ENCODE results near the gene TMEM209. TPM values are rescaled to one million over a fixed set of nuclear protein-coding genes. Genes with fewer than 3 reads are reported as not detected.
"Not testable (repeated sequence)": the region's sequence is repeated elsewhere in the genome, so short reads cannot be mapped to it uniquely, and the experiment has no call there.

TMEM209 gene
- total RNA-seq, 2 experiments from 2014 or later: 40.2 to 43.4 TPM

GRCh38 chr7:130127404-130127803, 77.8 kb downstream of the TMEM209 start:
- ATAC-seq (no peak), DNase-seq (no peak)
- Mint-ChIP-seq H3K4me3 (no peak overlapping the region), H3K4me1 (ENCODE audit: low read depth) (no peaks in the 10 kb centered on the region), H3K27me3 (ENCODE audit: low read depth) (no peaks in the 10 kb centered on the region), H3K27ac (no peak overlapping the region), H3K36me3 (ENCODE audit: low read depth) (peaks cover 39% of the 10 kb centered on the region), H3K9me3 (ENCODE audit: insufficient read depth) (no peaks in the 10 kb centered on the region)
- ChIA-PET CTCF (interaction anchor here (1.3 to 1.4 kb wide), 2 partner anchors 10 to 56 kb away, joined by 3 read pairs; no protein-coding TSS in a partner anchor), POLR2A (no interaction called here)

- H3K27ac Mint-ChIP-seq; DNase-seq; POLR2A ChIA-PET; H3K9me3 Mint-ChIP-seq (ENCODE audit: insufficient read depth); H3K27me3 Mint-ChIP-seq (ENCODE audit: low read depth); H3K4me1 Mint-ChIP-seq (ENCODE audit: low read depth); ATAC-seq; H3K4me3 Mint-ChIP-seq: not testable (repeated sequence)
- CTCF ChIA-PET: interaction anchor here (1.4 kb wide), 1 partner anchor 9 kb away, joined by 3 read pairs; no protein-coding TSS in a partner anchor
- peaks cover 45% of the 10 kb centered on the region for H3K36me3 Mint-ChIP-seq (ENCODE audit: low read depth)
These were observed 78.4 kb downstream of the TMEM209 start for GRCh38 chr7:130126840-130127239.

- POLR2A ChIA-PET: no interaction called here
- CTCF ChIA-PET: no interaction called here
- peaks cover 41% of the 10 kb centered on the region for H3K36me3 Mint-ChIP-seq (ENCODE audit: low read depth)
These were observed 80.5 kb downstream of the TMEM209 start for GRCh38 chr7:130124711-130125110.

GRCh38 chr7:130123501-130123900, 81.7 kb downstream of the TMEM209 start:
- ChIA-PET CTCF (interaction anchor here (1.0 kb wide), 1 partner anchor 8 kb away, joined by 3 read pairs; no protein-coding TSS in a partner anchor), POLR2A (no interaction called here)
- H3K36me3 Mint-ChIP-seq (ENCODE audit: low read depth): peaks cover 36% of the 10 kb centered on the region
- H3K4me3 Mint-ChIP-seq: no peak overlapping the region
- DNase-seq (no peak), ATAC-seq (no peak)
- no peaks in the 10 kb centered on the region for H3K9me3 Mint-ChIP-seq (ENCODE audit: insufficient read depth)
- H3K27ac Mint-ChIP-seq: no peak overlapping the region
- H3K27me3 Mint-ChIP-seq (ENCODE audit: low read depth): no peaks in the 10 kb centered on the region
- no peaks in the 10 kb centered on the region for H3K4me1 Mint-ChIP-seq (ENCODE audit: low read depth)

More at GRCh38 chr7:130124711-130125110, 80.5 kb downstream of the TMEM209 start:
- ATAC-seq: no peak
- H3K27me3 Mint-ChIP-seq (ENCODE audit: low read depth): no peaks in the 10 kb centered on the region
- no peaks in the 10 kb centered on the region for H3K4me1 Mint-ChIP-seq (ENCODE audit: low read depth)
- H3K9me3 Mint-ChIP-seq (ENCODE audit: insufficient read depth): no peaks in the 10 kb centered on the region
- no peak overlapping the region for H3K27ac Mint-ChIP-seq
- no peak overlapping the region for H3K4me3 Mint-ChIP-seq
- DNase-seq: no peak

GRCh38 chr7:130118801-130119200, 86.4 kb downstream of the TMEM209 start:
- H3K36me3 Mint-ChIP-seq (ENCODE audit: low read depth): peaks cover 26% of the 10 kb centered on the region
- H3K4me3 Mint-ChIP-seq: no peak overlapping the region
- no peak overlapping the region for H3K27ac Mint-ChIP-seq
- no peaks in the 10 kb centered on the region for H3K27me3 Mint-ChIP-seq (ENCODE audit: low read depth)
- DNase-seq (no peak), ATAC-seq (no peak)
- CTCF ChIA-PET: no interaction called here
- no peaks in the 10 kb centered on the region for H3K4me1 Mint-ChIP-seq (ENCODE audit: low read depth)
- H3K9me3 Mint-ChIP-seq (ENCODE audit: insufficient read depth): no peaks in the 10 kb centered on the region
- POLR2A ChIA-PET: no interaction called here

- ChIA-PET POLR2A (no interaction called here), CTCF (interaction anchor here (1.1 kb wide), 1 partner anchor 9 kb away, joined by 3 read pairs; no protein-coding TSS in a partner anchor)
- Mint-ChIP-seq H3K27me3 (ENCODE audit: low read depth) (no peaks in the 10 kb centered on the region), H3K27ac (no peak overlapping the region), H3K36me3 (ENCODE audit: low read depth) (peaks cover 21% of the 10 kb centered on the region), H3K4me1 (ENCODE audit: low read depth) (no peaks in the 10 kb centered on the region), H3K4me3 (no peak overlapping the region), H3K9me3 (ENCODE audit: insufficient read depth) (no peaks in the 10 kb centered on the region)
- no peak for ATAC-seq
- no peak for DNase-seq
These were observed 86.9 kb downstream of the TMEM209 start for GRCh38 chr7:130118294-130118693.

GRCh38 chr7:130114776-130115175, 90.4 kb downstream of the TMEM209 start:
- Mint-ChIP-seq H3K4me1 (ENCODE audit: low read depth) (no peaks in the 10 kb centered on the region), H3K36me3 (ENCODE audit: low read depth) (peaks cover 4% of the 10 kb centered on the region), H3K27me3 (ENCODE audit: low read depth) (no peaks in the 10 kb centered on the region), H3K27ac (no peak overlapping the region), H3K4me3 (no peak overlapping the region), H3K9me3 (ENCODE audit: insufficient read depth) (no peaks in the 10 kb centered on the region)
- DNase-seq (no peak), ATAC-seq (no peak)
- POLR2A ChIA-PET: no interaction called here
- CTCF ChIA-PET: no interaction called here

Other genes with a start within 250 kb of the TMEM209 start
- gene ZC3HC1, start 154.0 kb downstream of the TMEM209 start, total RNA-seq: 10 to 100 TPM; 18.4 to 18.5 TPM
- 10 to 100 TPM; 15.7 to 18.1 TPM for gene KLHDC10, start 134.9 kb downstream of the TMEM209 start, total RNA-seq
- gene SSMEM1, start 2.5 kb upstream of the TMEM209 start, total RNA-seq: not detected
- gene CPA2, start 61.5 kb upstream of the TMEM209 start, total RNA-seq: not detected
- not detected for gene CPA4, start 87.8 kb upstream of the TMEM209 start, total RNA-seq
- gene CPA5, start 139.4 kb upstream of the TMEM209 start, total RNA-seq: under 1 TPM in 1 of 2 experiments, not detected in 1; 0.31 TPM
- gene CPA1, start 175.1 kb upstream of the TMEM209 start, total RNA-seq: not detected
- gene CEP41, start 235.6 kb upstream of the TMEM209 start, total RNA-seq: 10 to 100 TPM; 27.6 to 31.1 TPM

Data from activated CD8-positive, alpha-beta T cell treated with anti-CD3 and anti-CD28 coated beads, Interleukin-2, amount 10 ng/mL, durations not matched to agents 7 days and 5 days (primary cell).